Astrocyte of the spinal cord (primary cell): ENCODE results near the gene CD58.
A peak's percentile ranks its signal among the peaks of the same experiment; 100 is the strongest.

ENCODE experiments used
- DNase-seq: peaks from one replicate; pipeline ENCODE4 v3.0.0; 2011; ENCODE audit warnings: low read depth, low spot score
- H3K4me3 ChIP-seq: 2 replicates; pipeline ENCODE4 v1.5.1; 2011; ENCODE audit warnings: low read depth, mild to moderate bottlenecking, low read length, moderate library complexity
- CTCF ChIP-seq: IDR thresholded peaks from 2 replicates; pipeline ENCODE4 v1.5.1; 2012; ENCODE audit warnings: low read depth, mild to moderate bottlenecking, low read length, inconsistent platforms
- in situ Hi-C: cut with HindIII; loops from 2 replicates; pipeline ENCODE4 v1.10.0; 2017; ENCODE audit warnings: low sequenced_read_pairs

CD58 gene

GRCh38 chr1:116485976-116486375 lies 84.8 kb downstream of the CD58 start:
- no peak for DNase-seq
- in situ Hi-C loops: no loop called here
- no peak for TF ChIP-seq CTCF
- H3K4me3 ChIP-seq: no peak overlapping the region

- TF ChIP-seq CTCF: peak; percentile 91
- in situ Hi-C loops: no loop called here
- no peak overlapping the region for H3K4me3 ChIP-seq
- DNase-seq: peak; percentile 77
These were observed 85.6 kb downstream of the CD58 start for GRCh38 chr1:116485071-116485735.

GRCh38 chr1:116483481-116484309 lies 87.1 kb downstream of the CD58 start:
- DNase-seq: no peak
- no peak for TF ChIP-seq CTCF
- in situ Hi-C loops: no loop called here
- H3K4me3 ChIP-seq: no peak overlapping the region

GRCh38 chr1:116482490-116482889 lies 88.3 kb downstream of the CD58 start:
- no peak for TF ChIP-seq CTCF
- H3K4me3 ChIP-seq: no peak overlapping the region
- in situ Hi-C loops: no loop called here
- DNase-seq: no peak

GRCh38 chr1:116481934-116482333 lies 88.9 kb downstream of the CD58 start:
- in situ Hi-C loops: no loop called here
- DNase-seq: no peak
- no peak overlapping the region for H3K4me3 ChIP-seq
- no peak for TF ChIP-seq CTCF

GRCh38 chr1:116478621-116479020 lies 92.2 kb downstream of the CD58 start:
- TF ChIP-seq CTCF: no peak
- no peak overlapping the region for H3K4me3 ChIP-seq
- in situ Hi-C loops: no loop called here
- DNase-seq: no peak
